Left colon (tissue), 2 donors: ENCODE results near the gene SEPTIN6. TPM values are rescaled to one million over a fixed set of nuclear protein-coding genes. Genes with fewer than 3 reads are reported as not detected.

Experiments used
- ATAC-seq: fragments of 200-7000 bp; cut with Tn5 transposase; one replicate; pipeline ENCODE4 v1.9.1; 2020; ENCODE audit warnings: mild to moderate bottlenecking, moderate library complexity
- DNase-seq, 2 donors: peaks; one replicate each; pipeline ENCODE4 v3.0.0-alpha.2; 2020
- intact Hi-C, 2 donors: fragments of 100-400 bp; cut with DNase I in 1 of 2; cut with micrococcal nuclease in 1 of 2; formaldehyde crosslinking; loops; one replicate each; pipeline versions ENCODE4 v1.11.2 to v1.14.0; 2022; cut with DNase I, micrococcal nuclease
- long read RNA-seq: library from polyadenylated mRNA; unstranded; transcript quantifications from one replicate; pipeline ENCODE4 v2.0.0, GENCODE V29; 2021
- total RNA-seq, 2 donors: library from RNA; stranded (reverse); fragmentation: NEBNext Ultra II Directional; extraction: Animal tissue kit (Norgen Biotek cat#: 25700); gene quantifications; one replicate each; pipeline ENCODE4 v1.2.1, GENCODE V29; 2021
- donor health status: DM: no; HTN: no; CAD: no.
- donor health status: DM: yes; HTN: yes; CAD: no.

Gene SEPTIN6
- 10 to 100 TPM; 11.8 to 15.8 TPM for total RNA-seq
- long read RNA-seq, full-length matches to known transcripts, result 9 of 13 reads
- long read RNA-seq, partial matches to known transcripts, result 1 of 13 reads
- long read RNA-seq, other reads (novel, unspliced or antisense), result 3 of 13 reads

GRCh38 chrX:119693040-119693995 lies at the start of gene SEPTIN6:
SEPTIN6 (minus strand) TSS chrX:119693168; CDS start chrX:119693105, 63 bp downstream.
- ATAC-seq (peak; percentile 83), DNase-seq (peak; percentile 74 to 82)
- intact Hi-C loops, result no loop called here

- no peak for DNase-seq
- ATAC-seq, result no peak
- intact Hi-C loops, result no loop called here
Observed at GRCh38 chrX:119738742-119739141, 45.8 kb upstream of the SEPTIN6 start.

GRCh38 chrX:119736206-119736764 lies 43.3 kb upstream of the SEPTIN6 start:
- intact Hi-C loops, result no loop called here
- DNase-seq, result no peak
- ATAC-seq, result no peak

DNA sequence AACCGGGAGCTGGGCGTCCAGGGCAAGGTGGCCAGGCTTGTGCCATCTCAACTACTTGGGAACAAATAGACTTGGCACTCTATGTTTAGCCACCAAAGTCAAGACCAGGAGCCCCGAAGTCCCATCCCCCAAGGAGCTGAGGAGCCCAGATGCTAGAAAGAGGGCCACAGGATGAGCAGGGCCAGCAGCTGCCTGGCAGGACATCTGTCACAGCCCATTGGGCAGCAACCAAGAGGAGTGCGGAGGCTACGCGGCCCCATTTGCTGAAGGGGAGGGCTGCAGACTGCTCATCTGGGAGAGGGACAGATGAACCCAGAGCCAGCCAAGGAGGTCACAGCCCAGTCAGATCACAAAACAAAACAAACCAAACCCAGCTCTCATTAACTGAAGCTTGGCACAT lies 42.5 kb upstream of the SEPTIN6 start:
- intact Hi-C loops, result no loop called here
- DNase-seq (no peak), ATAC-seq (no peak)

- ATAC-seq (no peak), DNase-seq (peak; percentile 33 to 36)
- intact Hi-C loops, result no loop called here
Observed at GRCh38 chrX:119734897-119735339, 42.0 kb upstream of the SEPTIN6 start.

DNA sequence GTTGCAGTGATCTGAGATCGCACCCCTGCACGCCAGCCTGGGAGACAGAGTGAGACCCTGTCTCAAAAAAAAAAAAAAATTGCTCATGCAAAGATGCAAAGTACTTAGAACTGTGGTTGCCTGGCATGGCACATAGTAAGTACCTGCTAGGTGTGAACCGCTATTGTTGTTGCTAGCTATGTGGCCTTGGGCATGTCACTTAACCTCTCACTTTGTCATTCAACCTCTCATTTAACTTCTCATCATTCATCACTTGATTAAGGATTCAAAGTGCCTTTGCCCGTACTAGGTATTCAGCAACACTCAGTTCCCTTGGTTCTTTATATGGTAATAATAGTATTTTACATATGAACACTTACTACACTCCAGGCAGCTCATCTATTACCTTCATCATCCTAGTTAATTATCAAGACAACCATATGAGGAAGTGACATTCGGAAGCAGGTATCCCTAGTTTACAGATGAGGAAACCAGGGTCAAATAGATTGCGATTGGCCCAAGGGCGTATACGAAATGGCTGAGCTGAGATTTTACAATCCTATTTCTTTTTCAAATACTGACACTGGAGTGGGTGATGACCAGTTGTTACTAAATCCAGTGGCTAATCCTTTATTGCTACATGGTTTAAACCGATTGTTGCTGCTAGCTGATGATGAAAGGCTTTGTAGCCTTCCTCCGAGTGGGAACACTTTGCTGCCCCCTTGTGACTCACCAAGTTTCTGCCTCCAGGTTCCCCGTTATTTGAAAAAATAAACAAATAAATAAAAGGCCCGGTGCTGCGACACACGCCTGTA lies 36.6 kb upstream of the SEPTIN6 start:
- peak; percentile 53 for ATAC-seq
- intact Hi-C loops, result no loop called here
- peak in 1 of 2 donors; percentile 69 for DNase-seq

GRCh38 chrX:119728487-119728886 lies 35.5 kb upstream of the SEPTIN6 start:
- DNase-seq, result peak in 1 of 2 donors; percentile 18
- intact Hi-C loops, result no loop called here

GRCh38 chrX:119726900-119727555 lies 34.1 kb upstream of the SEPTIN6 start:
- no peak for DNase-seq
- intact Hi-C loops, result no loop called here
- no peak for ATAC-seq

More at GRCh38 chrX:119728487-119728886, 35.5 kb upstream of the SEPTIN6 start:
- peak; percentile 56 for ATAC-seq

- no peak for ATAC-seq
- intact Hi-C loops, result no loop called here
Observed at GRCh38 chrX:119721926-119722325, 29.0 kb upstream of the SEPTIN6 start.

GRCh38 chrX:119721487-119721886 lies 28.5 kb upstream of the SEPTIN6 start:
- no peak for ATAC-seq
- intact Hi-C loops, result no loop called here
- no peak for DNase-seq

More at GRCh38 chrX:119721926-119722325, 29.0 kb upstream of the SEPTIN6 start:
- no peak for DNase-seq

DNA sequence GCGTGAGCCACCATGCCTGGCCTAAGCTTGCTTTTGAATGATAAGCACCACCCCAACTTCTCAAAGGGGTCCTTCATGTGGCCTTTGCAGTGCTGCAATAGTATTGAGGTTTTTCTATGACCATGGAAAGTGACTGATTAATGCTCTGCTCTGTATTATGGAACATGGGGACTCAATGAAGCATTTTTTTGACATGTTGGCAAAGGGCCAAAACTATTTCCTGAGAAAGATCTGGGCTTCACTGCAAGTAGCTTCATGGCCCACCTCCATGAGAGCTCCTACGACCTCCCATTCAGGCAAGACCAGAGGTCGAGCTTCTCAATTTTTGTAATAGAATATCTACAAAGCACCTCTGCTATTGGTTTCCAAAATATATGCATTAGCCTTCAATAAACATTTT lies 16.7 kb upstream of the SEPTIN6 start:
- DNase-seq (no peak), ATAC-seq (no peak)
- intact Hi-C loops, result no loop called here

DNA sequence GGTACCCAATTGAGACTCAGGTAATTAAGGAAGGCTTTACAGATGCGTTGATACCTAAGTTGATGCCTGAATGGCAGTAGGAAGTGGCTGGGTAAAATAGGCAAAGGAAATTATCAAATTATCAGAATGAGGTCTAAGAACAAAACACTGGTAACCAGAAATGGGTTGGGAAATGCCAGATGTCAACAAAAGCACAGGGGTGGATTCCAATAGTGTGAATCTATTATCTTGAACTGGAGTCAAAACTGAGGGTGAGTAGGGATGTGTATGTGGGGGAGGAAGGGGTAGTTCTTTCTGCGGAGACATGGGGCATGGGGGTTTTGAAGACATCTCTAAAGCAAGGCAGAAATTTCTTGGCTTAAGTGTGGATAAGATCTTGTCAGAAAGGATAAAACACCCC lies 16.0 kb upstream of the SEPTIN6 start:
- DNase-seq (no peak), ATAC-seq (no peak)
- intact Hi-C loops, result no loop called here

DNA sequence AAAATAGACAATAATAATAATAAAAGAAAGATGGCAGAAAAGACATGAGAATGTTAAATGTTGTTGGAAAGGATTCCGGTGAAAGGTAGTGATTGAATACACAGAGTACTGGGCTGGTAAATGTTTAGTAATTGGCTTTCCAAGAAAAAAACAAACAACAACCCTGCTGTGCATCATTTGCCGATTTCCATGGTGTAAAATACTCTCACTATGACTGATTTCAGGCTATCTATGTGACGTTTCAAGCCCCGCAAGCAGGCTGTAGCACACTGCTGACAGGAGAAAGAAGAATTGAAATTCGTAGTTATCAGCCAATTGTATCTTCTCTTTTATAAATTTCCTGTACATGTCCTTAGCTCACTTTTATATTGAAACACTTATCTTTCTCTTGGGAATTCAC lies 13.6 kb upstream of the SEPTIN6 start:
- no peak for DNase-seq
- intact Hi-C loops, result no loop called here
- ATAC-seq, result no peak

DNA sequence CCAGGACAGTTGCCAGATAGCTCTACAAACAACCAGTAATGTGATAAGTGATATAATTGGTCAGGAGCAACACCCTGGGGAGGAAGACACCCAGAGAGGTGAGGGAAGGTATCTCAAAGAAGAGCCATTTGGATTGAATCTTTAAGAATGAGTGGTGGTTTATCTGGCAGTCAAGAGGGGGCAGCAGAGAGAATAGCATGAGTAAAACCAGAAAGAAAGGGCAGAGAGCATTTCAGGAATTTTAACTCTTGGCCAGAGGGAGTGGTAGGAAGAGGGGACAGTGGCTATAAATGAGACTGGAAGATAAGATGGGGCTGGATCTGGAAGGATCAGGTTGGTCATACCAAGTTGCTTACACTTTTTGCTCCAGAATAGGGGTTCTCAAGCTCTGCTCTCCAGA lies 5.9 kb upstream of the SEPTIN6 start:
- ATAC-seq, result peak; percentile 57
- intact Hi-C loops, result no loop called here
- DNase-seq, result no peak

DNA sequence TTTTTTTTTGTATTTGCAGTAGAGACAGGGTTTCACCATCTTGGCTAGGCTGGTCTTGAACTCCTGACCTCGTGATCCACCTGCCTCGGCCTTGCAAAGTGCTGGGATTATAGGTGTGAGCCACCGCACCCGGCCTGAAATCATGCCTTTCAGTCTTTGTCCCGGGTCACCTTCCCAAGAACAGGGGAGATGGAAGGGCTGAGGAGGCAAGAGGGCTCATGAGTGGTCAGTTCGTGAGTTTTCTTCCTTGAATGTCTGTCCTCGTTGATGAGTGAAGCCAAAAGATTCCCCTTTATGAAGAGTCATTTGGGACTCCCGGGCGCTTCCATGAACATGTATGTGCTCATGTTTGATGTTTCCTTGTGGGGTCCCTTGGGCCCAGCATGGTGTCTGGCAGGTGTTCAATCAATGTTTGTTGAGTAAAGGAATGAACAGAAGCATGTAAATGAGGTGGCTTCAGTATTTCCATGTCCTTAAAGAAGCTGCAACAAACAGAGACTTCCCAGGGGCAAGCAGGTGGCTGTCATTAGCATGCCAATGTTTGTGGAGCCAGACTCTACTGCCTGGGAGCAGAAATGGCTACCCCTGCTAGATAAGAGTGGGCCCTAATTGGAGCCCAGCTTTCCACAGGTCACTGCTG lies 3.4 kb upstream of the SEPTIN6 start:
- intact Hi-C loops, result no loop called here
- no peak for DNase-seq
- ATAC-seq, result no peak

- intact Hi-C loops, result no loop called here
- no peak for DNase-seq
- ATAC-seq, result no peak
Observed at GRCh38 chrX:119695535-119696050, 2.6 kb upstream of the SEPTIN6 start.

GRCh38 chrX:119694601-119695534 lies 1.9 kb upstream of the SEPTIN6 start:
- DNase-seq, result no peak
- no peak for ATAC-seq
- intact Hi-C loops, result no loop called here
